ENCODE results near the gene GIMAP8. TPM values are rescaled to one million over a fixed set of nuclear protein-coding genes. Genes with fewer than 3 reads are reported as not detected.

GIMAP8 gene
- total and polyA plus RNA-seq, 10 donors = 10.9 to 96.0 (median 54.1) TPM

DNA sequence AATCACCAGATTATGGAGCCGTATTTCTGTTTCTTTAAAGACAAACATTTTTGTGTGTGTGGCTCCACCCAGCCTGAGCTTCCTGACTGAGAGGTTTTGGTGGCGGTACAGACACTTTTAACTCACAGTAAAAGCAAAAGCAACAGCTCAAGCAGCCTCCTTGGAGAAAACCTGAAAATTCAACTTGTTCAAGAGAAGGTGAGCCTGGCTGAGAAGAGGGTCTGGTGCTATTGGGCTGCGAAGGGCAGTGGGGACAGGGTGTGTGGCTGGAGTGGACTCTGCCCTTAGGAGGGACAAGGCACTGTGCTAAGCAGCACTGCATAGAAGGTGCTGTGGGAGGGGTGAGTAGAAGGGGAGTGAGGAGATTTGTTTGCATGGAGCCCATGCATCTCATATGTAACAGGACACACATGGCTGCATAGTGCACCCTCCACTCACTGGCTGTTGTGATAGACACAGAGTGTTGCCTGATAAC lies 64.4 kb downstream of the GIMAP8 start, which contains the start of gene GIMAP7:
Gene GIMAP7 (plus strand): TSS at position 125 of the 475 bp plus-strand sequence. CDS start 5,103 bp downstream, outside the sequence.
- WGBS, 5 donors = 5 to 15% (median 9%) methylated on average over 3 of the region's 3 CpGs
- Histone ChIP-seq H3K27me3 (replicated peaks in 1 of 7) (no peaks in the 10 kb centered on the region), H3K4me3 (peak within 1 kb of the TSS; percentile 29 to 80 (median 58)), H3K27ac (peak within 1 kb of the TSS; percentile 75 to 93 (median 86)), H3K4me1 (peaks cover 4 to 52% (median 14%) of the 10 kb centered on the region in 6 donors), H3K9me3 (no peaks in the 10 kb centered on the region), H3K36me3 (peaks cover 0 to 7% (median 1%) of the 10 kb centered on the region in 6 donors)
- no peak for DNase-seq
- TF ChIP-seq POLR2A (IDR thresholded peaks at IDR 0.05) = peak in 2 of 3 donors; percentile 46 to 54
- TF ChIP-seq, protein P1, sequence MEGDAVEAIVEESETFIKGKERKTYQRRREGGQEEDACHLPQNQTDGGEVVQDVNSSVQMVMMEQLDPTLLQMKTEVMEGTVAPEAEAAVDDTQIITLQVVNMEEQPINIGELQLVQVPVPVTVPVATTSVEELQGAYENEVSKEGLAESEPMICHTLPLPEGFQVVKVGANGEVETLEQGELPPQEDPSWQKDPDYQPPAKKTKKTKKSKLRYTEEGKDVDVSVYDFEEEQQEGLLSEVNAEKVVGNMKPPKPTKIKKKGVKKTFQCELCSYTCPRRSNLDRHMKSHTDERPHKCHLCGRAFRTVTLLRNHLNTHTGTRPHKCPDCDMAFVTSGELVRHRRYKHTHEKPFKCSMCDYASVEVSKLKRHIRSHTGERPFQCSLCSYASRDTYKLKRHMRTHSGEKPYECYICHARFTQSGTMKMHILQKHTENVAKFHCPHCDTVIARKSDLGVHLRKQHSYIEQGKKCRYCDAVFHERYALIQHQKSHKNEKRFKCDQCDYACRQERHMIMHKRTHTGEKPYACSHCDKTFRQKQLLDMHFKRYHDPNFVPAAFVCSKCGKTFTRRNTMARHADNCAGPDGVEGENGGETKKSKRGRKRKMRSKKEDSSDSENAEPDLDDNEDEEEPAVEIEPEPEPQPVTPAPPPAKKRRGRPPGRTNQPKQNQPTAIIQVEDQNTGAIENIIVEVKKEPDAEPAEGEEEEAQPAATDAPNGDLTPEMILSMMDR (IDR thresholded peaks at IDR 0.05 in 8 of 11, conservative IDR thresholded peaks at IDR 0.05 in 3 of 11) = no peak
- TF ChIP-seq POLR2AphosphoS5 (IDR thresholded peaks at IDR 0.05) = peak in 2 of 3 donors; percentile 83 to 84
- intact Hi-C loops (cut with DNase I; ENCODE audit: low total_unique reads) = no loop called here

DNA sequence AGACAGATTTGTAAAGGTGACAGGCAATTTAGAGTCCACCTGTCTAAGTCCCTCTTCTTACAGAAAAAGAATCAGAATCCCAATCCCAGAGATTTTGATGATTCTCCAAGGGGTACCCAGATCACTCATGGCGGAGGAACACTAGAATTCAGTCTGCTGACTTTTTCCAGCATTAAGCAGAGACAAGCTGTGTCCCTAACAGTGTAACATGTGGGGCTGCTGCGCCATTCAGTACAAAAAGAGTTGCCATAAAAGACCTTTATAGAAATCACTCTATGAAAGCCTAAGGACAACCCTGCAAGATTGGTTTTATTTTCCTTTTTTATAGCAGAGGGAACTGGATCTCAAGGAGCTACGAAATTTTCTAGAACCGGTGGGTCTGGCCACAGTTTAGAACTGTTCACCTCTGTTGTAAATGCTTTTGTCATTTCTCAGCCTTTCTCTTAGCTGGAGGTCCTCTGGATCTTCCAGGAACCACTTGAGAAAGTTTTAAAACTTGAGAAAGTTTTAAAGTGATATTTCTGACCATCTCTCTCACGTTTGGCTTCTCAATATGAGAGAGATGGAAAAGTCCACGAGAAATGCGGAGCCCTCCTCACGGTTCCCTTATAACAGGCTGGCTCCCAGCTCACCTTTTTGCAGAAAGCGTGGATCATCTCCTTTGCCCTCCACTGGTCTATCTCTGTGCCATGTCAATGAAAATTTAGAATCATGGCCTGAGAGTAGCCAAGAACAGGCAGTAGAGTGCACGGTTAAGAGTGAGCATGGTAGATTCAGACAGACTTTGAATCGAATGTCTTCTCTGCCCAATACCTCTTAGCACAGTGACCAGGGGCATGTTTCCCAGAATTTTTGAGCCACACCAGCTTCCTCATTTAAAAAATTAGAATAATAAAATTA lies 65.1 kb downstream of the GIMAP8 start:
- TF ChIP-seq, protein P1 (IDR thresholded peaks at IDR 0.05 in 8 of 11, conservative IDR thresholded peaks at IDR 0.05 in 3 of 11) = no peak
- TF ChIP-seq POLR2A (IDR thresholded peaks at IDR 0.05) (no peak), POLR2AphosphoS5 (IDR thresholded peaks at IDR 0.05) (peak in 1 of 3 donors; percentile 25)
- Histone ChIP-seq H3K36me3 (peaks cover 0 to 14% (median 8%) of the 10 kb centered on the region in 6 donors), H3K4me3 (peak overlapping the region; percentile 29 to 80 (median 58)), H3K4me1 (peaks cover 4 to 51% (median 14%) of the 10 kb centered on the region in 6 donors), H3K9me3 (peaks cover 0 to 4% (median 0%) of the 10 kb centered on the region in 8 donors), H3K27ac (peak overlapping the region; percentile 75 to 93 (median 86)), H3K27me3 (replicated peaks in 1 of 7) (no peaks in the 10 kb centered on the region)
- intact Hi-C loops (cut with DNase I; ENCODE audit: low total_unique reads) = no loop called here
- 7 to 24% (median 13%) methylated on average over 11 of the region's 11 CpGs for WGBS, 5 donors
- DNase-seq = no peak

DNA sequence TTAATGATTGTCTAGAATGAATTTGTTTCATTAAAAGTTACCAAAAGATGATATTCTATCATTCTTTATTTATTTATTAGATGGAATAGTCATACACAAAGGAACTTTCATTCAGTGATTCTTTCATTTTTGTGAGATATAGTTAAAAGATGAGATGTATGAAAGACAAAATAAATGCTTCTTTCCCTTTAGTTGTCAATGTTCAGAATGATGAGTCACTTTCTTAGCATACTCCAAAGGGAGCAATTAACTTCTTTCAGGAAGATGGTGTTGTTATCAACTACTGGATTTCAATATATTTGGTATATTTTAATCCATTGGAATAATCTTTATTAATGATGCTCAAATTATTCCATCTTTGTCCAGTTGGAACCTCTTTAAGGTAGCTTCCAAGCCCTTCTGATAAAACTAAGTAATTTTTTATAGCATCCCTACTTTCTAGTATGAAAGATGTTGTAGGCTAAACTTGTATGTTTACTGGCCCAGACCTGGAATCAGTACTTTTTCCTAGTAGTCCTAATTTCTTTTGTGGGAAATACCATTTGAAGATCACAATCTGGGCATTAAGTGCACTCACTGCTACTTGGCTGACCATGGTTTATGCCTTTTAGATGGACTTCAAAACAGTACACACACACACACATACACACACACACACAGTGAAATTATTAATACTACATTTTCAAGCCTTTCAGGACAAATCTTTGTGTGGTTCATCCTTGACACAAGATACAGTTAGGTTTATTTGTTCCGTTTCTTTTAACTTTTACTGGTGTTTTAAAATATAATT lies 66.7 kb downstream of the GIMAP8 start:
- Histone ChIP-seq H3K36me3 (peaks cover 0 to 30% (median 15%) of the 10 kb centered on the region in 6 donors), H3K27me3 (replicated peaks in 1 of 7) (no peaks in the 10 kb centered on the region), H3K9me3 (peaks cover 0 to 4% (median 0%) of the 10 kb centered on the region in 8 donors), H3K4me3 (peak overlapping the region; percentile 29 to 80 (median 58)), H3K27ac (peak overlapping the region; percentile 75 to 93 (median 86)), H3K4me1 (peaks cover 0 to 50% (median 12%) of the 10 kb centered on the region in 6 donors)
- intact Hi-C loops (cut with DNase I; ENCODE audit: low total_unique reads) = no loop called here
- no peak for DNase-seq
- WGBS, 5 donors = 49 to 72% (median 62%) methylated on average over 1 of the region's 1 CpG
- TF ChIP-seq POLR2A (IDR thresholded peaks at IDR 0.05) (no peak), POLR2AphosphoS5 (IDR thresholded peaks at IDR 0.05) (no peak)
- TF ChIP-seq, protein P1 (IDR thresholded peaks at IDR 0.05 in 8 of 11, conservative IDR thresholded peaks at IDR 0.05 in 3 of 11) = no peak
